MCF 10A (cell line): ENCODE measurements around the gene PPP1R14D. TPM values are rescaled to one million over a fixed set of nuclear protein-coding genes. Genes with fewer than 3 reads are reported as not detected.
A peak's percentile ranks its signal among the peaks of the same experiment; 100 is the strongest.

Source experiments
- BruUV-seq: library from RNA; stranded (reverse); fragments of 400-500 nt; replicated peaks from 2 replicates; lab custom pipeline; 2021; lab: Mats Ljungman, UMichigan
- CTCF ChIA-PET: fragments of 300-600 bp; sonication (Branson Sonifier 250); formaldehyde crosslinking; extraction: SDS; loops from one replicate; lab custom pipeline; 2021; ENCODE audit warnings: antibody characterized with exemption, inconsistent platforms; lab: Yijun Ruan, JAX
- POLR2A ChIA-PET: fragments of 300-600, 350-650 bp; sonication (Branson Sonifier 250); formaldehyde crosslinking; extraction: SDS; loops from one replicate; lab custom pipeline; 2020; ENCODE audit warnings: antibody characterized with exemption, inconsistent platforms; lab: Yijun Ruan, JAX
- DNase-seq: peaks from one replicate; pipeline ENCODE4 v3.0.0-alpha.2; 2018; ENCODE audit not compliant: unreplicated experiment
- H3K27ac Mint-ChIP-seq: one replicate; pipeline ENCODE4 v1.8.0; 2022; ENCODE audit warnings: mild to moderate bottlenecking, low read depth, mixed read lengths; ENCODE audit not compliant: unreplicated experiment
- H3K27me3 Mint-ChIP-seq: one replicate; pipeline ENCODE4 v1.8.0; 2022; ENCODE audit warnings: mixed read lengths; ENCODE audit not compliant: insufficient read depth, unreplicated experiment
- H3K36me3 Mint-ChIP-seq: one replicate; pipeline ENCODE4 v1.8.0; 2022; ENCODE audit warnings: mild to moderate bottlenecking, moderate library complexity, mixed read lengths; ENCODE audit not compliant: insufficient read depth, unreplicated experiment
- H3K4me1 Mint-ChIP-seq: one replicate; pipeline ENCODE4 v1.8.0; 2022; ENCODE audit warnings: mixed read lengths; ENCODE audit not compliant: insufficient read depth, unreplicated experiment
- H3K4me3 Mint-ChIP-seq: one replicate; pipeline ENCODE4 v1.8.0; 2022; ENCODE audit warnings: mild to moderate bottlenecking, moderate library complexity, mixed read lengths; ENCODE audit not compliant: unreplicated experiment
- H3K9me3 Mint-ChIP-seq: one replicate; pipeline ENCODE4 v1.8.0; 2022; ENCODE audit warnings: mixed read lengths; ENCODE audit not compliant: unreplicated experiment
- CTCF ChIP-seq: fragments of 200-600 bp; IDR thresholded peaks from one replicate; pipeline ENCODE4 v1.8.0; 2022; ENCODE audit warnings: antibody characterized with exemption, mild to moderate bottlenecking; ENCODE audit not compliant: unreplicated experiment
- intact Hi-C: fragments of 100-400 bp; cut with micrococcal nuclease; formaldehyde crosslinking; loops from 2 replicates; pipeline ENCODE4 v1.14.1; 2022
- total RNA-seq: library from RNA; stranded (reverse); gene quantifications from 2 replicates; pipeline ENCODE4 v1.2.3, GENCODE V29; 2022

PPP1R14D gene
- total RNA-seq, 1 experiment from 2014 or later: not detected

- Mint-ChIP-seq H3K36me3 (peaks cover 17% of the 10 kb centered on the region), H3K9me3 (no peaks in the 10 kb centered on the region), H3K4me1 (peaks cover 12% of the 10 kb centered on the region), H3K4me3 (no peak overlapping the region), H3K27ac (no peak overlapping the region), H3K27me3 (no peaks in the 10 kb centered on the region)
- DNase-seq: no peak
- ChIA-PET POLR2A (interaction anchor here (0.6 kb wide), 1 partner anchor 47 kb away, joined by 4 read pairs; no protein-coding TSS in a partner anchor), CTCF (interaction anchor here (0.6 kb wide), 2 partner anchors 25 to 378 kb away, joined by 3 read pairs; no protein-coding TSS in a partner anchor)
- BruUV-seq: no TSS peak
- intact Hi-C loops: no loop called here
- TF ChIP-seq CTCF: no peak
Observed at GRCh38 chr15:40812721-40813425, 15.6 kb downstream of the PPP1R14D start.

- H3K4me3 Mint-ChIP-seq: peak overlapping the region; percentile 81
- intact Hi-C loops: no loop called here
- H3K27me3 Mint-ChIP-seq: no peaks in the 10 kb centered on the region
- no peak overlapping the region for H3K27ac Mint-ChIP-seq
- H3K36me3 Mint-ChIP-seq: peaks cover 12% of the 10 kb centered on the region
- POLR2A ChIA-PET: interaction anchor here (2.5 to 3.7 kb wide), 3 partner anchors 26 to 86 kb away, joined by 11 to 47 read pairs (median 17); partner anchors contain the start of genes SPINT1 and VPS18
- no TSS peak for BruUV-seq
- no peaks in the 10 kb centered on the region for H3K9me3 Mint-ChIP-seq
- CTCF ChIA-PET: interaction anchor here (2.1 kb wide), 1 partner anchor 49 kb away, joined by 8 read pairs; no protein-coding TSS in a partner anchor
- peaks cover 12% of the 10 kb centered on the region for H3K4me1 Mint-ChIP-seq
- no peak for TF ChIP-seq CTCF
- no peak for DNase-seq
Observed at GRCh38 chr15:40808861-40809450, 19.6 kb downstream of the PPP1R14D start.

GRCh38 chr15:40807888-40808461 lies 20.5 kb downstream of the PPP1R14D start:
- ChIA-PET CTCF (interaction anchor here (0.6 to 2.1 kb wide), 6 partner anchors 9 to 616 kb away, joined by 3 to 8 read pairs (median 3); no protein-coding TSS in a partner anchor), POLR2A (interaction anchor here (1.0 to 3.7 kb wide), 9 partner anchors 10 to 114 kb away, joined by 3 to 47 read pairs (median 7); partner anchors contain the start of genes C15orf62, GCHFR, RAD51 and SPINT1)
- peaks cover 12% of the 10 kb centered on the region for H3K4me1 Mint-ChIP-seq
- no peaks in the 10 kb centered on the region for H3K9me3 Mint-ChIP-seq
- no peak overlapping the region for H3K27ac Mint-ChIP-seq
- peaks cover 12% of the 10 kb centered on the region for H3K36me3 Mint-ChIP-seq
- intact Hi-C loops: no loop called here
- no peak for TF ChIP-seq CTCF
- DNase-seq: no peak
- H3K27me3 Mint-ChIP-seq: no peaks in the 10 kb centered on the region
- H3K4me3 Mint-ChIP-seq: peak overlapping the region; percentile 81
- BruUV-seq: TSS peak; percentile 31
